Measurements from ENCODE around the gene SGPP2.
"Not testable (repeated sequence)": the region's sequence is repeated elsewhere in the genome, so short reads cannot be mapped to it uniquely, and the experiment has no call there.

GRCh38 chr2:222435400-222436039 is 11.2 kb downstream of the SGPP2 start:
- TF ChIP-seq CTCF (conservative IDR thresholded peaks at IDR 0.05 in 1 of 2, IDR thresholded peaks at IDR 0.05 in 1 of 2; ENCODE audit: extremely low read depth in 1 of 2, insufficient read depth in 1 of 2, low read depth in 1 of 2, low read length in 2 of 2); EZH2 (IDR thresholded peaks at IDR 0.05; ENCODE audit: borderline replicate concordance, low read length): not testable (repeated sequence)

Measured in mammary epithelial cell (primary cell).